ENCODE measurements around the gene HEPACAM.

DNA sequence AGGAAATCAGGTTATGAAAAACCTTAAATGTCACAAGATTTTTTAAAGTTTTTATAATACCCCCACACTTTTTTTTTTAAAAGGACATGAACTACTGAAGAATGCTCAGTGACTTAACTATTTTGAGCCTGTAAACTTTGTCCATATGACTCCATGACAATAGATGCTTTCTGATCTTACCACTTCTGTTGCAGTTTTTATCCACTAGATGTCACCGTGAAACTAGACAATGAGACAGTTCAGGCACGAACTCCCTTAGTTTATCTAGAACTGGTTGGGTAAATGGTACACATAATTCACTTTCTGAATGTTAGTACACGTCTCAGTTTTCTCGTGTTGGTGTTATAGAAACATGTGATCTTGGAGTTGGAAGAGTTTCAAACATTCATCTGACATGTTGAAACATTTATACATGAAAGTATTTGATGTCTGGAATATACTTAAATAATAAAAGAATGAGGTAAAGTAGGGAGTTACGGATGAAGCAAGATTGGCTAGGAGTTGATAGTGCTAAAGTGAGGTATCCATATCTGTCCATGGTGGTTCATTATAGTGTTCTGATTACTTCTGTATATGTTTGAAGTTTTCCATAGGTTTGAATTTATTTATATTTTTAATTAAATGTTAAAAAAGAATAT, 26.2 kb upstream of the HEPACAM start:
- TF ChIP-seq POLR2A (IDR thresholded peaks at IDR 0.05): no peak
- TF ChIP-seq, protein P1, sequence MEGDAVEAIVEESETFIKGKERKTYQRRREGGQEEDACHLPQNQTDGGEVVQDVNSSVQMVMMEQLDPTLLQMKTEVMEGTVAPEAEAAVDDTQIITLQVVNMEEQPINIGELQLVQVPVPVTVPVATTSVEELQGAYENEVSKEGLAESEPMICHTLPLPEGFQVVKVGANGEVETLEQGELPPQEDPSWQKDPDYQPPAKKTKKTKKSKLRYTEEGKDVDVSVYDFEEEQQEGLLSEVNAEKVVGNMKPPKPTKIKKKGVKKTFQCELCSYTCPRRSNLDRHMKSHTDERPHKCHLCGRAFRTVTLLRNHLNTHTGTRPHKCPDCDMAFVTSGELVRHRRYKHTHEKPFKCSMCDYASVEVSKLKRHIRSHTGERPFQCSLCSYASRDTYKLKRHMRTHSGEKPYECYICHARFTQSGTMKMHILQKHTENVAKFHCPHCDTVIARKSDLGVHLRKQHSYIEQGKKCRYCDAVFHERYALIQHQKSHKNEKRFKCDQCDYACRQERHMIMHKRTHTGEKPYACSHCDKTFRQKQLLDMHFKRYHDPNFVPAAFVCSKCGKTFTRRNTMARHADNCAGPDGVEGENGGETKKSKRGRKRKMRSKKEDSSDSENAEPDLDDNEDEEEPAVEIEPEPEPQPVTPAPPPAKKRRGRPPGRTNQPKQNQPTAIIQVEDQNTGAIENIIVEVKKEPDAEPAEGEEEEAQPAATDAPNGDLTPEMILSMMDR (IDR thresholded peaks at IDR 0.05): peak; percentile 43 to 77 (median 64)
